Naive thymus-derived CD4-positive, alpha-beta T cell (primary cell): ENCODE results near the gene LHCGR. TPM values are rescaled to one million over a fixed set of nuclear protein-coding genes. Genes with fewer than 3 reads are reported as not detected.
"Not testable (repeated sequence)": the region's sequence is repeated elsewhere in the genome, so short reads cannot be mapped to it uniquely, and the experiment has no call there.

Experiments used
- ATAC-seq: fragments of 150-1000 bp; cut with Tn5 transposase; 2 replicates; pipeline ENCODE4 v1.10.0; 2021; ENCODE audit warnings: mild to moderate bottlenecking, moderate library complexity
- CTCF ChIA-PET: fragments of 350-600 bp; sonication (Branson Sonifier 250); formaldehyde crosslinking; loops from one replicate; lab custom pipeline; 2021; ENCODE audit warnings: antibody characterized with exemption; lab: Charles Lee
- POLR2A ChIA-PET: fragments of 350-600 bp; sonication (Branson Sonifier 250); formaldehyde crosslinking; loops from one replicate; lab custom pipeline; 2021; ENCODE audit warnings: antibody characterized with exemption, inconsistent platforms; lab: Charles Lee
- DNase-seq, 9 donors: peaks; one replicate each; pipeline versions ENCODE4 v3.0.0 to v3.0.0-alpha.2; 2020 to 2022; ENCODE audit warnings: mixed read lengths in 1 of 9
- H3K27ac ChIP-seq: one replicate; pipeline ENCODE4 v1.7.0; 2013; ENCODE audit warnings: mild to moderate bottlenecking, low read depth, low read length, moderate library complexity
- H3K27me3 ChIP-seq, 2 donors: one replicate each; pipeline ENCODE4 v1.7.0; 2013; ENCODE audit warnings: low read length in 2 of 2, mild to moderate bottlenecking in 2 of 2, moderate library complexity in 2 of 2; ENCODE audit not compliant: control insufficient read depth in 2 of 2, insufficient read depth in 2 of 2
- H3K36me3 ChIP-seq, 3 experiments: 1 replicate in 2 of 3; 2 replicates in 1 of 3; pipeline ENCODE4 v1.7.0; 2013; ENCODE audit warnings: low read length in 3 of 3, mild to moderate bottlenecking in 3 of 3, moderate library complexity in 1 of 3; ENCODE audit not compliant: insufficient read depth in 3 of 3, control insufficient read depth in 2 of 3
- H3K4me1 ChIP-seq, 2 donors: one replicate each; pipeline ENCODE4 v1.7.0; 2013; ENCODE audit warnings: low read length in 2 of 2, mild to moderate bottlenecking in 2 of 2, moderate library complexity in 1 of 2; ENCODE audit not compliant: control insufficient read depth in 2 of 2, insufficient read depth in 2 of 2
- H3K4me3 ChIP-seq: 2 replicates; pipeline ENCODE4 v1.7.0; 2013; ENCODE audit warnings: mild to moderate bottlenecking, low read length
- H3K9me3 ChIP-seq, 3 experiments: 1 replicate in 2 of 3; 2 replicates in 1 of 3; pipeline ENCODE4 v1.7.0; 2013; ENCODE audit warnings: low read length in 3 of 3; ENCODE audit not compliant: control insufficient read depth in 2 of 3
- H3K27ac Mint-ChIP-seq, 9 donors: one replicate each; pipeline ENCODE4 v1.8.0; 2020 to 2022; ENCODE audit warnings: mixed read lengths in 9 of 9, mild to moderate bottlenecking in 8 of 9, moderate library complexity in 5 of 9, inconsistent platforms in 2 of 9
- H3K27me3 Mint-ChIP-seq, 5 donors: one replicate each; pipeline ENCODE4 v1.8.0; 2021 to 2022; ENCODE audit warnings: mixed read lengths in 5 of 5, mild to moderate bottlenecking in 1 of 5
- H3K36me3 Mint-ChIP-seq, 5 donors: one replicate each; pipeline ENCODE4 v1.8.0; 2020 to 2022; ENCODE audit warnings: mixed read lengths in 5 of 5, mild to moderate bottlenecking in 3 of 5, inconsistent platforms in 1 of 5
- H3K4me1 Mint-ChIP-seq, 7 donors: one replicate each; pipeline ENCODE4 v1.8.0; 2020 to 2022; ENCODE audit warnings: mixed read lengths in 7 of 7, mild to moderate bottlenecking in 3 of 7, inconsistent platforms in 1 of 7
- H3K4me3 Mint-ChIP-seq, 10 donors: one replicate each; pipeline ENCODE4 v1.8.0; 2020 to 2022; ENCODE audit warnings: mild to moderate bottlenecking in 10 of 10, mixed read lengths in 10 of 10, moderate library complexity in 6 of 10, inconsistent platforms in 2 of 10
- H3K9me3 Mint-ChIP-seq, 11 donors: one replicate each; pipeline ENCODE4 v1.8.0; 2020 to 2022; ENCODE audit warnings: mixed read lengths in 11 of 11, mild to moderate bottlenecking in 4 of 11, inconsistent platforms in 1 of 11, moderate library complexity in 1 of 11
- intact Hi-C, 2 donors: fragments of 100-400 bp; cut with micrococcal nuclease; formaldehyde crosslinking; loops; one replicate each; pipeline ENCODE4 v1.15.1; 2023
- polyA plus RNA-seq, 2 donors: library from polyadenylated mRNA; unstranded; fragments of 300-500 nt; fragmentation: Illumina TruSeq; gene quantifications; one replicate each; pipeline ENCODE4 v1.2.3, GENCODE V29; 2021
- total RNA-seq, 6 experiments: library from RNA in 5 of 6; stranded (reverse) in 5 of 6; gene quantifications; 1 replicate in 5 of 6; 2 replicates in 1 of 6; pipeline ENCODE4 v1.2.3 and lab custom pipeline; 2021 to 2026

The LHCGR gene
- total and polyA plus RNA-seq, 7 experiments from 2014 or later, result not detected

- H3K4me3 Mint-ChIP-seq, result no peak overlapping the region
- H3K4me1 Mint-ChIP-seq, result no peaks in the 10 kb centered on the region
- CTCF ChIA-PET, result no interaction called here
- Histone ChIP-seq H3K9me3 (no peaks in the 10 kb centered on the region), H3K36me3 (no peaks in the 10 kb centered on the region), H3K4me1 (no peaks in the 10 kb centered on the region), H3K27ac (no peak overlapping the region), H3K4me3 (no peak overlapping the region), H3K27me3 (no peaks in the 10 kb centered on the region)
- DNase-seq (no peak), ATAC-seq (no peak)
- peaks cover 6 to 13% (median 11%) of the 10 kb centered on the region in 5 donors for H3K27me3 Mint-ChIP-seq
- intact Hi-C loops, result no loop called here
- POLR2A ChIA-PET, result no interaction called here
- no peaks in the 10 kb centered on the region for H3K36me3 Mint-ChIP-seq
- no peak overlapping the region for H3K27ac Mint-ChIP-seq
- H3K9me3 Mint-ChIP-seq, result peaks cover 0 to 8% (median 1%) of the 10 kb centered on the region in 11 donors
Observed at GRCh38 chr2:48749291-48750127, 6.0 kb downstream of the LHCGR start.

DNA sequence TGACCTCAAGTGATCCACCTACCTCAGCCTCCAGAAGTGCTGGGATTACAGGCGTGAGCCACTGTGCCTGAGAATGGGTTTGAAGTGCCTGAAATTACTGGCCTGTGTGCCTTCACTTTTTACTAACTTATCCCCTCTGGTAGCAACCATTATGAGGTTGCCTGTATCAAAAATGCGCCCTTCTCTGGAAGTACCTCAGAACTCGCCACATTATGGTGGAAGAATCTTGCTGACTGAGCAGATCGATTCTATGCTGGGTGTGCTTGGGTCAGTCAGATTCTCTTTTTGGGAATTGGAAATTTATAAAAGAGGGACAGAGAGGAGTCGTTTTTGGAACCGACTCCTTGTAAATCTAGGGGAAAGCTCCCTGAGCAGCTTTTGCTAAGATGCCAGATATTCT lies 8.2 kb downstream of the LHCGR start:
- Histone ChIP-seq H3K9me3 (no peaks in the 10 kb centered on the region), H3K4me3 (no peak overlapping the region), H3K27me3 (no peaks in the 10 kb centered on the region), H3K4me1 (no peaks in the 10 kb centered on the region), H3K36me3 (no peaks in the 10 kb centered on the region), H3K27ac (no peak overlapping the region)
- Mint-ChIP-seq H3K4me1 (no peaks in the 10 kb centered on the region), H3K9me3 (peaks cover 0 to 8% (median 1%) of the 10 kb centered on the region in 11 donors), H3K27me3 (peaks cover 0 to 2% (median 0%) of the 10 kb centered on the region in 5 donors), H3K27ac (no peak overlapping the region), H3K36me3 (no peaks in the 10 kb centered on the region), H3K4me3 (no peak overlapping the region)
- no peak for ATAC-seq
- CTCF ChIA-PET, result no interaction called here
- intact Hi-C loops, result no loop called here
- POLR2A ChIA-PET, result no interaction called here
- DNase-seq, result no peak

DNA sequence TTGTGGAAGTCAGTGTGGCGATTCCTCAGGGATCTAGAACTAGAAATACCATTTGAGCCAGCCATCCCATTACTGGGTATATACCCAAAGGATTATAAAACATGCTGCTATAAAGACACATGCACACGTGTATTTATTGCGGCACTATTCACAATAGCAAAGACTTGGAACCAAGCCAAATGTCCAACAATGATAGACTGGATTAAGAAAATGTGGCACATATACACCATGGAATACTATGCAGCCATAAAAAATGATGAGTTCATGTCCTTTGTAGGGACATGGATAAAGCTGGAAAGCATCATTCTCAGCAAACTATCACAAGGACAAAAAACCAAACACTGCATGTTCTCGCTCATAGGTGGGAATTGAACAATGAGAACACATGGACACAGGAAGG lies 16.3 kb downstream of the LHCGR start:
- peaks cover 0 to 23% (median 13%) of the 10 kb centered on the region in 5 donors for H3K27me3 Mint-ChIP-seq

GRCh38 chr2:48738806-48739205 lies 16.7 kb downstream of the LHCGR start:
- H3K9me3 Mint-ChIP-seq, result peaks cover 0 to 11% (median 5%) of the 10 kb centered on the region in 11 donors
- peaks cover 0 to 5% (median 0%) of the 10 kb centered on the region in 5 donors for H3K36me3 Mint-ChIP-seq
- no peak overlapping the region for H3K4me3 Mint-ChIP-seq
- Histone ChIP-seq H3K4me1 (no peaks in the 10 kb centered on the region), H3K27me3 (no peaks in the 10 kb centered on the region), H3K36me3 (no peaks in the 10 kb centered on the region), H3K9me3 (no peaks in the 10 kb centered on the region), H3K27ac (no peak overlapping the region), H3K4me3 (no peak overlapping the region)
- ChIA-PET POLR2A (no interaction called here), CTCF (no interaction called here)
- peaks cover 2 to 23% (median 13%) of the 10 kb centered on the region in 5 donors for H3K27me3 Mint-ChIP-seq
- intact Hi-C loops, result no loop called here
- DNase-seq (no peak), ATAC-seq (no peak)
- no peak overlapping the region for H3K27ac Mint-ChIP-seq
- H3K4me1 Mint-ChIP-seq, result no peaks in the 10 kb centered on the region

More for the DNA sequence above, 16.3 kb downstream of the LHCGR start:
- intact Hi-C loops, ATAC-seq, H3K36me3 Mint-ChIP-seq, H3K4me1 Mint-ChIP-seq, H3K27ac Mint-ChIP-seq, H3K36me3 ChIP-seq, H3K4me1 ChIP-seq, CTCF ChIA-PET, H3K4me3 Mint-ChIP-seq, H3K4me3 ChIP-seq, H3K27ac ChIP-seq, POLR2A ChIA-PET, H3K27me3 ChIP-seq, H3K9me3 ChIP-seq, DNase-seq: not testable (repeated sequence)
- H3K9me3 Mint-ChIP-seq, result peaks cover 0 to 11% (median 5%) of the 10 kb centered on the region in 11 donors

DNA sequence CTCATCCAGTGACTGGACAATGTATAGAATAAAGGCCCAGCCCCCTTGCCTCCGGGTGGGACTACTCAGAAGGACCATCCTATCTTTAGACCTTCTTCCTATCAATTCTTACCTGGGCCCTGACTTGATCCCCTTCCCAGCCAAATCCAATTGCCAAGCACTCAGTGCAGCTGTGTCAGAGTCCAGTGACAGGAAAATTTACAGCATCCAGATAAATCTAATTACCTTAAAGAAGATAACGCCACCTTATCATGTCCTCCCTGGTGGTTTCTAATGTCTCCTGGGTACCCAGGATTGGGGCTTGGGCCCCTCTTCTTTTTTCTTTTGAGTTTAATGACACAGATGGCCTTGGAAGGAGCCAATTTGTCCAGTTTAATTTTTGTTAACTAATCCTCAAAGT lies 19.3 kb downstream of the LHCGR start:
- Mint-ChIP-seq H3K9me3 (peaks cover 0 to 10% (median 5%) of the 10 kb centered on the region in 11 donors), H3K27me3 (peaks cover 2 to 28% (median 16%) of the 10 kb centered on the region in 5 donors), H3K4me1 (no peaks in the 10 kb centered on the region), H3K4me3 (no peak overlapping the region), H3K36me3 (peaks cover 0 to 5% (median 0%) of the 10 kb centered on the region in 5 donors), H3K27ac (no peak overlapping the region)
- no peak for DNase-seq
- H3K36me3 ChIP-seq, result no peaks in the 10 kb centered on the region
- ChIA-PET POLR2A (no interaction called here), CTCF (no interaction called here)
- H3K4me3 ChIP-seq, result no peak overlapping the region
- no peaks in the 10 kb centered on the region for H3K27me3 ChIP-seq
- H3K27ac ChIP-seq, result no peak overlapping the region
- no peak for ATAC-seq
- intact Hi-C loops, result no loop called here
- no peaks in the 10 kb centered on the region for H3K9me3 ChIP-seq
- H3K4me1 ChIP-seq, result no peaks in the 10 kb centered on the region

GRCh38 chr2:48734576-48735303 lies 20.8 kb downstream of the LHCGR start:
- H3K4me3 Mint-ChIP-seq, result no peak overlapping the region
- CTCF ChIA-PET, result no interaction called here
- no peaks in the 10 kb centered on the region for H3K9me3 ChIP-seq
- DNase-seq, result no peak
- no peaks in the 10 kb centered on the region for H3K36me3 ChIP-seq
- peaks cover 2 to 28% (median 16%) of the 10 kb centered on the region in 5 donors for H3K27me3 Mint-ChIP-seq
- no peaks in the 10 kb centered on the region for H3K4me1 ChIP-seq
- intact Hi-C loops, result no loop called here
- no peak overlapping the region for H3K27ac Mint-ChIP-seq
- POLR2A ChIA-PET, result no interaction called here
- peaks cover 0 to 6% (median 5%) of the 10 kb centered on the region in 11 donors for H3K9me3 Mint-ChIP-seq
- no peaks in the 10 kb centered on the region for H3K4me1 Mint-ChIP-seq
- no peak overlapping the region for H3K27ac ChIP-seq
- H3K4me3 ChIP-seq, result no peak overlapping the region
- no peaks in the 10 kb centered on the region for H3K27me3 ChIP-seq
- no peak for ATAC-seq
- peaks cover 0 to 5% (median 0%) of the 10 kb centered on the region in 5 donors for H3K36me3 Mint-ChIP-seq
